DND-41 (cell line): ENCODE measurements around the gene DCLK1.

Experiments
- CTCF ChIP-seq: IDR thresholded peaks from 2 replicates; pipeline ENCODE4 v1.5.1; 2012; ENCODE audit warnings: borderline replicate concordance, low read length, moderate library complexity, mild to moderate bottlenecking; ENCODE audit not compliant: poor library complexity, severe bottlenecking; ENCODE audit errors: extremely low read depth
- EZH2 ChIP-seq: IDR thresholded peaks from 3 replicates; pipeline ENCODE4 v1.6.1; 2012; ENCODE audit warnings: borderline replicate concordance, low read depth, mild to moderate bottlenecking, moderate library complexity, low read length, inconsistent platforms; ENCODE audit not compliant: severe bottlenecking

GRCh38 chr13:35797244-35797643 lies 333.9 kb downstream of the DCLK1 start:
- no peak for TF ChIP-seq CTCF
- TF ChIP-seq EZH2 = no peak
